Tibial nerve (tissue), 4 donors: ENCODE results near the gene VEGFA. TPM values are rescaled to one million over a fixed set of nuclear protein-coding genes. Genes with fewer than 3 reads are reported as not detected.

Experiments
- DNase-seq, 2 donors: peaks; one replicate each; pipeline ENCODE4 v3.0.0-alpha.2; 2019; ENCODE audit warnings: low spot score in 2 of 2
- H3K27ac ChIP-seq, 4 donors: fragments of 200-600 bp; sonication (generic) in 3 of 4; one replicate each; pipeline ENCODE4 v1.5.1; 2017 to 2019; ENCODE audit warnings: mild to moderate bottlenecking in 1 of 4
- H3K27me3 ChIP-seq, 2 donors: fragments of 200-600 bp; sonication (generic) in 1 of 2; one replicate each; pipeline versions ENCODE4 v1.5.1 to v1.6.0; 2017 to 2019
- H3K36me3 ChIP-seq, 3 donors: fragments of 200-600 bp; sonication (generic); one replicate each; pipeline ENCODE4 v1.5.1; 2018 to 2019
- H3K4me1 ChIP-seq, 4 donors: fragments of 200-600 bp; sonication (generic) in 3 of 4; one replicate each; pipeline ENCODE4 v1.5.1; 2017 to 2019
- H3K4me3 ChIP-seq, 4 donors: fragments of 200-600 bp; sonication (generic) in 3 of 4; one replicate each; pipeline ENCODE4 v1.5.1; 2017 to 2019; ENCODE audit warnings: mild to moderate bottlenecking in 1 of 4, moderate library complexity in 1 of 4
- H3K9me3 ChIP-seq, 4 donors: fragments of 200-600 bp; sonication (generic) in 3 of 4; one replicate each; pipeline ENCODE4 v1.5.1; 2017 to 2019
- CTCF ChIP-seq, 5 experiments: fragments of 200-600 bp in 3 of 5; fragments of 450-650 bp in 2 of 5; sonication (generic) in 3 of 5; IDR thresholded peaks; one replicate each; pipeline ENCODE4 v1.5.1; 2016 to 2019; ENCODE audit warnings: antibody characterized with exemption in 5 of 5, mild to moderate bottlenecking in 3 of 5, moderate library complexity in 2 of 5
- EP300 ChIP-seq, 2 donors: sonication (generic); formaldehyde crosslinking; IDR thresholded peaks; one replicate each; pipeline ENCODE4 v1.6.1; 2017; ENCODE audit warnings: antibody characterized with exemption in 2 of 2, mild to moderate bottlenecking in 1 of 2
- POLR2A ChIP-seq, 2 donors: fragments of 450-650 bp; IDR thresholded peaks; one replicate each; pipeline ENCODE4 v1.6.1; 2017; ENCODE audit warnings: antibody characterized with exemption in 2 of 2, mild to moderate bottlenecking in 2 of 2, moderate library complexity in 2 of 2
- WGBS, 2 donors: methylation state at CpG; one replicate each; pipeline ENCODE4 v1.1.5; 2018; 5-methylcytosine and 5-hydroxymethylcytosine counted together
- total RNA-seq, 4 donors: library from RNA; depleted of rRNA; stranded (reverse); fragments of >200 nt; gene quantifications; one replicate each; pipeline ENCODE4 v1.1.0, GENCODE V29; 2016

VEGFA gene
- total RNA-seq, 4 donors from 2014 or later = 175 to 220 (median 177) TPM

- H3K4me3 ChIP-seq = no peak overlapping the region
- DNase-seq = no peak
- 87% methylated on average over 2 of the region's 2 CpGs for WGBS, 2 donors
- peaks cover 0 to 24% (median 13%) of the 10 kb centered on the region in 4 donors for H3K4me1 ChIP-seq
- no peak for TF ChIP-seq POLR2A (IDR thresholded peaks at IDR 0.05)
- no peak for TF ChIP-seq EP300 (IDR thresholded peaks at IDR 0.05)
- TF ChIP-seq CTCF (IDR thresholded peaks at IDR 0.05) = no peak
- H3K27ac ChIP-seq = no peak overlapping the region
- no peaks in the 10 kb centered on the region for H3K27me3 ChIP-seq
- H3K9me3 ChIP-seq = peaks cover 0 to 23% (median 8%) of the 10 kb centered on the region in 4 donors
- H3K36me3 ChIP-seq = no peaks in the 10 kb centered on the region
Measured at GRCh38 chr6:43728586-43728985, 41.4 kb upstream of the VEGFA start.

- no peak overlapping the region for H3K27ac ChIP-seq
- DNase-seq = no peak
- peaks cover 0 to 23% (median 8%) of the 10 kb centered on the region in 4 donors for H3K9me3 ChIP-seq
- H3K27me3 ChIP-seq = no peaks in the 10 kb centered on the region
- H3K36me3 ChIP-seq = no peaks in the 10 kb centered on the region
- H3K4me3 ChIP-seq = no peak overlapping the region
- TF ChIP-seq CTCF (IDR thresholded peaks at IDR 0.05) = no peak
- no peak for TF ChIP-seq POLR2A (IDR thresholded peaks at IDR 0.05)
- WGBS, 2 donors = 87 to 90% methylated on average over 6 of the region's 6 CpGs
- H3K4me1 ChIP-seq = peaks cover 0 to 15% (median 9%) of the 10 kb centered on the region in 4 donors
Measured at GRCh38 chr6:43729537-43729936, 40.5 kb upstream of the VEGFA start.

- no peak for TF ChIP-seq POLR2A (IDR thresholded peaks at IDR 0.05)
- no peak for TF ChIP-seq CTCF (IDR thresholded peaks at IDR 0.05)
- TF ChIP-seq EP300 (IDR thresholded peaks at IDR 0.05) = no peak
- Histone ChIP-seq H3K27ac (no peak overlapping the region), H3K4me3 (no peak overlapping the region), H3K36me3 (no peaks in the 10 kb centered on the region), H3K4me1 (peaks cover 0 to 4% (median under 1%) of the 10 kb centered on the region in 4 donors), H3K9me3 (peaks cover 0 to 23% (median 8%) of the 10 kb centered on the region in 4 donors), H3K27me3 (no peaks in the 10 kb centered on the region)
- DNase-seq = no peak
Measured at GRCh38 chr6:43730634-43731033, 39.4 kb upstream of the VEGFA start.

- H3K4me1 ChIP-seq = no peaks in the 10 kb centered on the region
- H3K27ac ChIP-seq = no peak overlapping the region
- 42 to 44% methylated on average over 10 of the region's 10 CpGs for WGBS, 2 donors
- no peak for DNase-seq
- H3K9me3 ChIP-seq = peaks cover 0 to 23% (median 8%) of the 10 kb centered on the region in 4 donors
- no peak overlapping the region for H3K4me3 ChIP-seq
- TF ChIP-seq POLR2A (IDR thresholded peaks at IDR 0.05) (no peak), EP300 (IDR thresholded peaks at IDR 0.05) (no peak), CTCF (IDR thresholded peaks at IDR 0.05) (no peak)
- H3K36me3 ChIP-seq = no peaks in the 10 kb centered on the region
- H3K27me3 ChIP-seq = no peaks in the 10 kb centered on the region
Measured at GRCh38 chr6:43733471-43734293, 36.3 kb upstream of the VEGFA start.

GRCh38 chr6:43734294-43734665 is 35.7 kb upstream of the VEGFA start:
- WGBS, 2 donors = 66 to 71% methylated on average over 3 of the region's 3 CpGs
- Histone ChIP-seq H3K36me3 (no peaks in the 10 kb centered on the region), H3K27me3 (no peaks in the 10 kb centered on the region), H3K4me3 (no peak overlapping the region), H3K27ac (no peak overlapping the region), H3K9me3 (peaks cover 0 to 23% (median 8%) of the 10 kb centered on the region in 4 donors), H3K4me1 (no peaks in the 10 kb centered on the region)
- TF ChIP-seq CTCF (IDR thresholded peaks at IDR 0.05) (no peak), EP300 (IDR thresholded peaks at IDR 0.05) (no peak), POLR2A (IDR thresholded peaks at IDR 0.05) (no peak)
- DNase-seq = no peak
